ENCODE measurements around the gene ABCB10.
"Not testable (repeated sequence)": the region's sequence is repeated elsewhere in the genome, so short reads cannot be mapped to it uniquely, and the experiment has no call there.

Gene ABCB10

DNA sequence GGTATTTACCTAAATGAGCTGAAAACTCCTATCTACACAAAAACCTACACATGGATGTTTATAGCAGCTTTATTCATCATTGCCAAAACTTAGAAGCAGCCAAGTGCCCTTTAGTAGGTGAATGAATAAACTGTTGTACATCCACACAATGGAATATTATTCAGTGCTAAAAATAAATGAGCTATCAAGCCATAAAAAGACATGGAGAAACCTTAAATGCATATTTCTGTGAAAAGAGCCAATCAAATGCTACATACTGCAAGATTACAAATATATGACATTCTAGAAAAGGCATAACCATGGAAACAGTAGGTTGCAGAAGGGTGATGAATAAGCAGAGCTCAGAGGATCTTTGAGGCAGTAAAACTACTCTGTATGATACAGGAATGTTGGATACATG lies 23.3 kb downstream of the ABCB10 start:
- no peak for DNase-seq (ENCODE audit: low spot score)

DNA sequence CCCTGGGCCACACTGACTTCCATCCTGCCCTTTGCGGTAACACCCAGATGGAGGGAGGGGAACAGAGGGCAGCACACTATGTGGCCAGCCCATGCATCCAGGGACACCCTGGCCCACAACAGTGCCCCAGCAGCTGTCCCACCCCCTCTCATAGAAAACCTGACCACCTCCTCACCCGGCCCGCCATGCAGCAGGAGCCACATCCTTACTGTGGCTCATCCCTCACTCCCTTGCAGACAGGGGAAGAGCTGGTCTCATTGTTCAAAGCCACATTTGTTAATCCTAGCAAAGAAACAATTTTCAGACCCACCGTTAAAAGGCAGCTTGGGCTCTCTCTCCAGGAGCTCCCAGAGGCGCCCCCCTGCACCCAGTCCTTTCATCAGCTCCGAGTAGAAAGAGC lies 27.2 kb downstream of the ABCB10 start:
- no peak for DNase-seq (ENCODE audit: low spot score)

DNA sequence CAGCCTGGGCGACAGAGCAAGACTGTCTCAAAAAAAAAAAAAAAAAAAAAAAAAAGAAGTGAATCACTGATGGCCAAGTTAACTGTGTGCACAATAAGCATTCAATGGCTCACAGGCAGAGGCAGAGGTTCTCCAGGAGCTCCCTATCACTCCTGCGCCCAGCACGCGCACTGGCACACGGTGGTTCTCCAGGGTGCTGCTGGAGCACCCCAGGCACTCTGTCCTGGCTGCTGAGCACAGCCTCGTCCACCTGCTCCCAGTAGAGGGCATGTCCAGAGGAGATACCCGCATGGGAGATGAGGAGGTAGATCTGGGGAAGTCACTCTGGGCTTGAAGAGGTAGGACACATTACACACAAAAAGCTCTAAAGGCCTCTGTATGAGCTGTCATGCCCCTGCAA lies 28.9 kb downstream of the ABCB10 start:
- no peak for DNase-seq (ENCODE audit: low spot score)

DNA sequence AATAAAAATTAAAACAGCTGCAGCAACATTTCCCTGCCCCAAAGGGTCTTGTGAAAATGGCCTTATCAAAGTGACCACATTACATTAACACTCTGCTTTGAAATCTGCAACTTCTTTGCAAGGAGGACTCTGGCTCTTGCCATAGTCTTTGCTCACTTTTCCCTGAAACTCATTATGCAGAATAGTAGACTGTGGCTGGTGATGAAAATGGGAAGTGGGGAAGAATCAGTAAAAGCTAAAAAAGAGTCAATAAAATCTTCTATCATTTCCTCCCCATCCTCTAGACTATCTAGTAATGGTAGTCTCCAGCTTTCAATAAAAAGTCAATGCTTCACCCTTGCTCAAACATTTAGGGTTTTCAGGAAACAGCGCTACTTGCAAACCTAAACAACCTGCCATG lies 31.8 kb downstream of the ABCB10 start:
- DNase-seq (ENCODE audit: low spot score): no peak

DNA sequence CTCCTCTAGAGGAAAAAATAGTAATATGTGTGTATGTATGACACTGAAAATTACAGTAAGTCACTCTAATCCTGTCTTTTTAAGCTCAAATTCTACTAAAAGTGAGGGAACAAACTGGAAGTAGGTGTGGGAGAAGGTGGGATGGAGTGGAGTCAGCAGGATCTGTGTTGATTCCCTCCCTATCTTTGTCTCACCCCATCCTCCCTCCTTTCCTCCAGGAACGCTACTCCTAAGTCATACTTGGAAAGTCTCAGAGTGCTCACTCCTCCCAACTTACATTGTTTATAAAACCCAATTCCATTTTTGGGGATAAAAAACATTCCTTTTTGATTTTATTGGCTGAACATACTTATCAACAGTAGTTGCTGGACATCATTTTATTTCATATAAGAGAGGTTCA lies 35.5 kb downstream of the ABCB10 start:
- DNase-seq (ENCODE audit: low spot score): no peak

DNA sequence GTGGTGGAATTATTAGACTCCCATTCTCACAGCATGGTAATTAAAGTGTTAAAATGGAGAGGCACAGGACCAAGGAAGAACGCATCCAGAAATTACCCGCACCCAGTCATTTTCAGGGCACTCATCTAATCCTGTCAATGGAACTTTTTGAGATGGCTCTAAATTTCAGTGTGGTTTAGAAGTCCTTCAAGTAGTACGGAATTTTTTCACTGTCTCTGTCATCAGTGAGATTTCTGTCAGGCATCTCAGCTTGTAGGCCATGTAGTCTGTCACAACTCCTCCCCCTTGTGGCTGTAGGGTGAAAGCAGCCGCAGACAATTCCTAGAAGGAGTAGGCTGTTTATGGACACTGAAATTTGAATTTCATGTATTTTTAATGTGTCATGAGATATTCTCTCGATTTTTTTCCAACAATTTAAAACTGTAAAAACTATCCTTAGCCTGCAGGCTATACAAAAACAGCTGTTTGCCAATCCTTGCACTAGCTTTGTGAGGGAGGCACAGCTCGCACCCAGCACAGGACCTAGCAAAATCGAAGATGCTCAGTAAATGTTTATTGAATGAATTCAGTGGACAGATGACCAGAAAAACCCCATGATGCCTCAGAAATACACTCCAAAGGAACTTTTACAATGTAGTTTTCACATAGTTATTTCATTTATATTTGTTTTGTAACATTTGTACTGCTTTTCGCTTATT lies 43.8 kb downstream of the ABCB10 start:
- peak; percentile 60 for DNase-seq (ENCODE audit: low spot score)

DNA sequence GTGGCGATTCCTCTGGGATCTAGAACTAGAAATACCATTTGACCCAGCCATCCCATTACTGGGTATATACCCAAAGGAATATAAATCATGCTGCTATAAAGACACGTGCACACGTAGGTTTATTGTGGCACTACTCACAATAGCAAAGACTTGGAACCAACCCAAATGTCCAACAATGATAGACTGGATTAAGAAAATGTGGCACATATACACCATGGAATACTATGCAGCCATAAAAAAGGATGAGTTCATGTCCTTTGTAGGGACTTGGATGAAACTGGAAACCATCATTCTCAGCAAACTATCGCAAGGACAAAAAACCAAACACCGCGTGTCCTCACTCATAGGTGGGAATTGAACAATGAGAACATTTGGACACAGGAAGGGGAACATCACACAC lies 46.9 kb downstream of the ABCB10 start:
- not testable (repeated sequence) for DNase-seq (ENCODE audit: low spot score)

DNA sequence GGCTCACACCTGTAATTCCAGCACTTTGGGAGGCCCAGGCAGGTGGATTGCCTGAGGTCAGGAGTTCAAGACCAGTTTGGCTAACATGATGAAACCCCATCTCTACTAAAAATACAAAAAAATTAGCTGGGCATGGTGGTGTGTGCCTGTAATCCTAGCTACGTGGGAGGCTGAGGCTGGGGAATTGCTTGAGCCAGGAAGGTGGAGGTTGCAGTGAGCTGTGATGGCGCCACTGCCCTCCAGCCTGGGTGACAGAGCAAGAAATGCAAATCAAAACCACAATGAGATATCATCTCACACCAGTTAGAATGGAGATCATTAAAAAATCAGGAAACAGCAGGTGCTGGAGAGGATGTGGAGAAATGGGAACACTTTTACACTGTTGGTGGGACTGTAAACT lies 47.3 kb downstream of the ABCB10 start:
- not testable (repeated sequence) for DNase-seq (ENCODE audit: low spot score)

DNA sequence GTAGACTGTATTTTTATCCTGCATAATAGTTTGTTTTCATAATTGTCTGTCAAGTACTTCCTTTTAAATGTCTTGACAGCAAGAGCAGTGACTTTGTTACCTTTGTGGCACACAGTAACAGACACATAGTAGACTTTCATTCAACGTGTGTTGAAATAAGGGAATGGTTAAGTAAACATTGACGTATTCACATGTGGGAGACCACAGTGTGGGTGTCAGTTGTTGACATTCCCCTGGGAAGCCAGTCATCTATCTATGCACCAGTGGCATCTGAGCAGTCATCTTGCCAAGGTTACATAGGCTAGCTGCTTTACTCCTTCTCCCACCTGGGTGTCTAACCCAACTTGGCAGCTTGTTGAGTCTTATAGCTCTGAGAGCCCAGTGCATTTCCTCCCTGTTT lies 48.9 kb downstream of the ABCB10 start:
- DNase-seq (ENCODE audit: low spot score): no peak

DNA sequence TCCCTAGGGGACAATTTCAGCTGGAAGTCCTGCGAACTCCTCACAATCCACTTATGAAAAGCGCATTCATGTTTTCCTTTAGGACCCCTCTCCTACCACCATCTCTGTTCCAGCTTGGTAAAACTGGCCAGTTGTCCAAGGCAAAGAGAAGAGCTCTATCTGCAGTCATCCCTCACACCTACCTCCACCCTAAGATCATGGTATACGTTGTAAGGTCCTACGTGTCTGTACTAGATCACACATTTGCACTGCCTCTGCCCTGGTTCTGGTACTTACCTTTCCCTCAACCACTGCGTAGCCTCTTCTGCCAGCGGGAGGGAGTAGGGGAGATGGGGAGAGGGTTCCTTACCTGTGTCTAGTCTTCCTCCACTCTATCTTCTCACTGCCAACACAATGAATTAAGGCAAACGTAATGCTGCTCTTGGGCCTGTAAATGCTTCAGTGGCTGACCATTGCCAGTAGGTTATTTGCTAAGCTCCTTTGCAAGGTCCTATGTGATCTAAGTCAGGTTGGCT lies 49.6 kb downstream of the ABCB10 start:
- no peak for DNase-seq (ENCODE audit: low spot score)

DNA sequence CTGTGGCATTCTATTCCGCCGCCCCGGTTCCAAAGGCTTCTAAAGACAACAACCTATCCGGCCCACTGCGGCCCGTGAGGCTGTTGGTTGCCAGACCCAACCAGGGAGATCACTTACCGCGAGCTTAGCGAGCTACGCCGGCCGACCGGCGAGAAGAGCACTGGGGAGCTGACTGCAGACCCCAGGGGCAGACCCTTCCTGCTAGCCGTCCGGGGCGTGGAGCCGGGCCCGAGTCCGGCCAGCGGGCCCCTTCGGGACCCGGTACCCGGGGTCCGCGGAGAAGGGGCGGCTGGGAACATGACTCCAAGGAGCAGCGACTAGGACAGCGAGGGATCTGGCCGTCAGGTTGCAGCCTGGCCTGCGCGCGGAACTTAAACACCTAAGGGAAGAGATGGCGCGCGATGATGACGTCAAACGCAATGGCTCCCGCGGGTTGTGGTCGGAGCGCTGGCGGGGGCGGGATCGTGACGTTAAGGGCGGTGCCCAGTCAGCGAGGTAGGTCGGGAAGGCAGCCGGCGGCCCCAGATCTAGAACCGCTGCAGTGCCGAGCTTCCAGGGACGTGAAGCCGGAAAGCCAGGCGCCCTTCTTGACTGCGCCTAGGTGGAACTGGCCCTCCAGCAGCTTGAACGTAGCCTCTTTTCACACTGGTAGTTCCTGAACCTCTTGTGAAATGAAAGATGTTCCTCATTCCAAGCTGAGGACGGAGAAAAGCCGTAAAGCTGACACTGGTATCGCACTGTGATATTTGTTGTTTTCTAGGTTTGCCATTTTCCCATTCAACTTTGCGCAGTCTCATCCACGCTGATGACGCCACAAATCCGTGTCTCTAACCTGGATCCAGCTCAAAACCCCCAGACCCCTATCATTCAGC lies 50.3 kb downstream of the ABCB10 start, which contains the start of gene NUP133:
TSS of gene NUP133 (minus strand) at position 391 of the 872 bp plus-strand sequence. CDS start at position 299, 92 bp downstream.
- peak; percentile 98 for DNase-seq (ENCODE audit: low spot score)

DNA sequence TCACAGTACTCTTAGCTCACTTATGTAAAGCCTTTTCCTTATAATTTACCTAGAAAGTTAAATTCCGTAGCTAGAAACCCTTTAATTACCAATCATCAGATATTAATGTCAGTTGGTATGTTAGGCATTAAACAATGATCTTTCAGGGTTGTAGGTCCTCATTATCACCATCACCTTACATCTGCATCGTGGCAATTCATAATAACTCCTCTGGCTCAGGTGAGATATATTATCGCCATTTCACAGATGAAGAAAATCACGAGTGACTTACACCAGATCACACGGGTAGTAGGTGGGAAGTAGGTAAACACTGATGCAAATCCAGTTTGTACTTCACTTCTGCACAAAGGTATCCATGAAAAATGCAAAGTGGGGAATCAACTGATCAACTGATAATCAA lies 51.0 kb downstream of the ABCB10 start:
- no peak for DNase-seq (ENCODE audit: low spot score)

DNA sequence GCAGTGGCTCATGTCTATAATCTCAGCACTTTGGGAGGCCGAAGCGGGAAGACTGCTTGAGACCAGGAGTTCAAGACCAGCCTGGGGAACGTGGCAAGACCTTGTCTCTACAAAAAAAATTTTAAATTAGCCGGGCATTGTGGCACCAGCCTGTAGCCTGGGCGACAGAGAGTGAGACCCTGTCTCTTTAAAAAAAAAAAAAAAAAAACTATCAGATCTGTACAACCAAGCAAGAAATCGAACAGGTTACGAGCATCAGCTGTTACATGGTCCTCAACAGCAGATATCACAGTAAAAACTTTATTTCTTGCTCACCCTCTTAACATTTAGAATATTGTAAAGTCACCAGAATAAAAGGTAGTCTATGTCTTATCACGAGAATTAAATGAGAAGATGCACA lies 51.9 kb downstream of the ABCB10 start:
- no peak for DNase-seq (ENCODE audit: low spot score)

DNA sequence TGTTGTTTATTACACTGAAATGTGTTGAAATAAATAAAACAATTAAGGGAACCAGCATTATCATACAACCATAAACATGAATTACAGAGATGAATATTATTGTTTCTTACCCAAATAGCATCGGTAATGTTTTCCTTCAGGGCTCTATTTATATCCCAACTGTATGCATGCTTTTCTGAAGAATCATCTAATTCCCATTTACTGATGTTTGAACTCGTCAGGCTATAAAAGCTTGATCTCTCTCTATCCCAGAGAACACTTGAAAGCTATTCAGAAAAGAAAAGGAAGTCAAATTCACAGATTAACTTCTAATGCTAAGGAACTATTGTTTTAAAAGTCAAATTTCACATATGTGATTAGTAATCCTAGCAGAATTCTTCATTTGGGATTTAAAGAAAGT lies 62.7 kb downstream of the ABCB10 start:
- no peak for DNase-seq (ENCODE audit: low spot score)

DNA sequence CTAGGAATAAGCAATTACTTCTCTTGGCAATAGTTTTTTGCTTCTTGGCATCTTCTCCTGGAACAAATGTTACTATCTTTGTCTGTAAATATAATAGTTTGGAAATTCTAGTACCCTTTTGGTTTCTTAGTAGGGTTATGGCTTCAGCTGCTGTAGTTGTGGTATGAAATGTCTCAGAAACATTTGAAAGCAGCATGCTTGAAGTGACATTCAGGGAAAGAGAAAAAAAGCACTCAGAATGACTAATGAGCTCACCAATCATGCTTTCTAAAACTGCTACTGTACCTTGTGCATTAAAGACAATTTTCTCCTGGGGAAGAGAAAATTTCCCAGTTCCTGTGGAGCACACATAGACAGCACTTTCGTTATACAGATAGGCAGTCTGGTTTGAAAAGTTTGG lies 71.3 kb downstream of the ABCB10 start:
- no peak for DNase-seq (ENCODE audit: low spot score)

DNA sequence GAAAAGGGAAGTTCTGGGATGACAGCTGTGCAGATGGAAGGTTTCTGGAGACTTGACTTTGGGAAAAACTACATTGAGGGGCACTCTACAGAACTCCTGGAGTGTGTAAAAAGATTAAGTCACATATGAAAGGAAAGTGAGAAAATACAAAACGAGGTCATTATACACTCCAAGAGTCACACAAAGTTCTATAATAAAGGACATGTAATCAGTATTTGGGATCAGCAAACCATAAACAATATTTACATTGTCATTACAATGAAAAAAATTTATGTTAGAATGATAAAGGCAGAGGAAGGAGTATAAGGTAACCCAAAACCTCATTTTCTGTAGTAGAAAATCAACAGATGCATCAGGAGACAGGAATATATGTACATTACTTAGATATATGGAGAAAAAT lies 73.2 kb downstream of the ABCB10 start:
- no peak for DNase-seq (ENCODE audit: low spot score)

DNA sequence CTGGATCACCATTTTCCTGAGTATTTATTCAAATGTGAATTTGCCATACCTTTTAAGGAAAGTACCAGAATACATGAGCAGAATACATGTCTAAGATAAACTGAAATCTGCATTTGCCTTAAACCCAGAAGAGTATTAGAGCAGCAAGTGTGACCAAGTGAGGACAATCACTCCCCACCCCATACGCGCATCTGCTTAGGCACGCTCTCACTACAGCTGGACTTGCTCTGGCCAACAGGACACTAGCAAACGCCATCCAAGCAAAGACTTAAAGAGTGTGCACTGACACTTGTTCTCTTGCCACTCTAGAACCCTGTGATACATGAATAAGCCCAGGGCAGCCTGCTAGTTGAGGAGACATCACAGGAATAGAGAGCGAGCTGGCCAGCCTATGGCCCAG lies 76.0 kb downstream of the ABCB10 start:
- DNase-seq (ENCODE audit: low spot score): no peak

DNA sequence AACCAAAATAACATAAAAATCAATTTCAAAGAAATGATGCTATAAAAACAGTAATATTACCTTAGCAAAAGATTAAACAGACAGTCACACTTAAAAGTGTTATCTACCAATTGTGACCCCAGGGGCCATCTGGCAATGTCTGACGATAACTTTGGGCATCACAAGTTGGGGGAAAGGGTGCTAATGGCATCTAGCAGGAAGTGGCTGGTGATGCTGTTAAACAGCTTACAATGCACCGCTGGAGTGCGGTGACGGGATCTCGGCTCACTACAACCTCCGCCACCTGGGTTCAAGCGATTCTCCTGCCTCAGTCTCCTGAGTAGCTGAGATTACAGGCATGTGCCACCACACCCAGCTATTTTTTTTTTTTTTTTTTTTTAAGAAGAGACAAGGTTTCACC lies 78.0 kb downstream of the ABCB10 start:
- DNase-seq (ENCODE audit: low spot score): no peak

DNA sequence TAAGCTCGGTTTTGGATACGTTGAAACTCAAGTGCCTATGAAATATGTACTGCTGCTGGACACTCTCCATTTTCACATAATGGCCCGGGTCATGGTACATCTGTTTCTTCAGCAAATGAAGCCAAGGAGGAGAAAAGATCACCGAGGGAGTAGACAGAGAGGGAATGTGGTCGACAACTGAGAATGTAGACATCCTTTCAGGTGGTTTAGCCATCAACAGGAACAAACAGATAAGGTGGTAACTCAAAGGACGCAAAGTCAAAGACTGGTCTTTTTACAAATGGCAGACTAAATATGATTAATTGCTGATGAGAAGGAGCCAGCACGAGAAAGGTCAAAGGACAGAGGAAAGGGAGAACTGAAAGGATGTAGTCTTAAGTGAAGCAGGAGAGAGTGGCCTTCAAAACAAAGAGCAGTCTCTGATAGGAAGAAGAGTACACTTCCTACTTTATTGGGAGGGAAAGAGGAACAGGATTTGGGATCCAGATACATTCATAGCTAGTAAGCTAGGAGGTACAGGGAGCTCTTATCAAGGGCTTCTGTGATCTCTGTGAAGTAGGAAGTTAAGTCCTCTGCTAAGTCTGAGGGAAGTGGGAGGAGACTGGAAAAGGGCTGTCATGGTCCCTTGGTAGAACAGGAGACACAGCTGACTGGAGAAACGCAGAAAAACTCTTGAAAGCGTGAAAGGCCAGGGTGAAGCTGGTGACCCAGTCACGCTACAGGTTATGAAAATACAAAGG lies 78.7 kb downstream of the ABCB10 start:
- no peak for DNase-seq (ENCODE audit: low spot score)

DNA sequence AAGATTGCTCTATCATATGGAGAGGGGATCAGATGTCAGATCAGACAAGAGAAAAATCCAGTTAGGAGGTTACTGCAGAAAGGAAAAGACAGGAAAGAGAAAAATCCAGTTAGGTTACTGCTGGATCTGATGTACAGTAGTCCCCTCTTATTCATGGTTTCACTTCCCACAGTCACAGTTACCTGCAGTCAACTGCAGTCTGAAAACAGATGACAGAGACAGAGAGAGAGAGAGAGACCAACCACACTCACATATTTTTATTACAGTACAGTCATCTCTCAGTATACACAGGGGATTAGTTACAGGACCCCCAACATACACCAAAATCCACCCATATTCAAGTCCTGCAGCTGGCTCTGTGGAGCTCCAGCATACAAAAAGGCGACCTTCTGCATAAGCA lies 79.7 kb downstream of the ABCB10 start:
- DNase-seq (ENCODE audit: low spot score): no peak

DNA sequence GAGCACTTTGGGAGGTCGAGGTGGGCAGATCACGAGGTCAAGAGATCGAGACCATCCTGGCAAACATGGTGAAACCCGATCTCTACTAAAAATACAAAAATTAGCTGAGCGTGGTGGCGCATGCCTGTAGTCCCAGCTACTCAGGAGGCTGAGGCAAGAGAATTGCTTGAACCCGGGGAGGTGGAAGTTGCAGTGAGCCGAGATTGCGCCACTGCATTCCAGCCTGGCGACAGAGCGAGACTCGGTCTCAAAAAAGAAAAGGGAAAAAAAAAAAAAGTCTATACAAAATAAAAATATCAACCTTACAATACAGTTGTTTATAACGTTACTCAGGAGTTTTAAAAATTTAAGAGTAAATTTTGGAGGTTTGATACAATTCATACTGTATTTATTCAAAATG lies 82.6 kb downstream of the ABCB10 start:
- DNase-seq (ENCODE audit: low spot score): not testable (repeated sequence)

DNA sequence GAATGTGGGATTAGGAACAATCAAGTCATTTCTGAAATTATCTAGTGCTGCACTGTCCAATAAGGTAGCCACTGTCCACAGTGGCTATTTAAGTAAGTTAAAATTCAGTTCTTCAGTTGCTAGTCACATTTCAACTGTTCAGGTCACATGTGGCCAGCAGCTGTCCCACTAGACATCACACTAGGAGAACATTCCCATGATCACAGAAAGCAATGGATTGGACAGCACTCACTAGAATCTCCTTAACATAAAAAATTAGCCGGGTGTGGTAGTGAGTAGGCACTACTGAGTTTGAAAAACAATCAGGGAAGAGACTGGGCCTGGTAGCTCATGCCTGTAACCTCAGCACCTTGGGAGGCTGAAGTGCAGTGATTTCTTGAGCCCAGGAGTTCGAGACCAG lies 84.0 kb downstream of the ABCB10 start:
- DNase-seq (ENCODE audit: low spot score): no peak

DNA sequence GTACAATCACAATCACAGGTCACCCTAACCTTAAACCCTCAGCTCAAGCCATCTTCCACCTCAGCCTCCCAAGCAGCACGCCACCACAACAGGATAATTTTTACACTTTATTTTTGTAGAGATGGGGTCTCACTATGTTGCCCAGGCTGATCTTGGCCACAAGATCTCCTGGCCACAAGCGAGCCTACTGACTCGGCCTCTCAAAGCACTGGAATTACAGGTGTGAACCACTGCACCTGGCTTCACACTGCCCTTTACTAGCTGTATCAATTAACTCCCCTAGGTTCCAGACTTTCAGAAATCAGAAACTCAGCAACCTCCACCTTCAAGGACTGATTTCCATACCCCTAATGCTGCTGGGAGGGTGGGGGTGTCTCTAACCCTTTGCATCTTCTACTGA lies 87.3 kb downstream of the ABCB10 start:
- no peak for DNase-seq (ENCODE audit: low spot score)
